ENCODE data around the gene GMPPB.

The GMPPB gene

DNA sequence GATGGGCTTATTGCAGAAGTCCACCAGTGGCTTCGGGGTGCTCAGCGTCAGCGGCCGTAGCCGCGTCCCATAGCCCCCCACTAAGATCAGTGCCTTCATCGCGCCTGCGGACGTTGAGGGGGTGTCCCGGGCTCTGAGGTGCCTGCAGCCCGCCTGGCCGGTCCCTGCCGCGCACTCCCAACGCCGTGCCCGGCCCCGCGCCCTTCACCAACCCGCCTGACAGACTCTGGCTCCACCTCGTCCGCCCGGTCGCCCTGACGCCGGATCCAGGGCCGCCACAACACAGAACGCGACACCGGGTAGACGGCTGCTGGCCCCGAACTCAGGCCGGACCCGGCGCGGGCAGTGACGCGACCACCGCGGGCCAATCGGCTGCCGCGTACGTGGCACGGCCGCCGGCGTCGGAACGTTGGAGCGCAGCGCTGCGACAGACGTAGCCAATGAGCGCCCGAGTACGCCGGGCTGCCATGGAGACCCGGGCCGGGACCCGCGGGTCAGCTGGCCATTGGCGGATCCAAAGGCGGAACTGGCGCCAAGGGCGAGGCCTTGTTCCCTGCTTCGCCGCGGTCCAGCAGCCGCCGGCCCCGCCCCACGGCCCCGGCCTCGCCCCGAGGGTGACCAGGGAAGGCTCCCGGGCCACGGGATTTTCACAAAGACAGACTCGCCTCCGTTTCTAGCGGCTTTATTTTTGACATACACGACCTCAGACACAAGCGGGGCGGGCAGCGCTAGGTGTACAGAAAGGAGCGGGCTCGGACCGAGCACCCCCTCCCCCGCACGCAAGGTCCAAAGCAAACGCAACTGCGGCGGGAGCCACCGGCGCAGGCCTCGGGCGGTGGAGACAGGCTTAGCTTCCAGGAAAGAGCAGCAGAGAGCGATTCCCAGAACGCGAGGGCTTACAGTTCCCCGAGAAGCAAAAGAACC, at the start of gene GMPPB:
Gene GMPPB, minus strand, starts transcription at position 324 of the 924 bp plus-strand sequence. Its CDS starts 225 bp downstream, at position 99.
- H3K4me3 ChIP-seq (ENCODE audit: low read depth, low read length): peak within 1 kb of the TSS; percentile 98
- TF ChIP-seq, protein P1, sequence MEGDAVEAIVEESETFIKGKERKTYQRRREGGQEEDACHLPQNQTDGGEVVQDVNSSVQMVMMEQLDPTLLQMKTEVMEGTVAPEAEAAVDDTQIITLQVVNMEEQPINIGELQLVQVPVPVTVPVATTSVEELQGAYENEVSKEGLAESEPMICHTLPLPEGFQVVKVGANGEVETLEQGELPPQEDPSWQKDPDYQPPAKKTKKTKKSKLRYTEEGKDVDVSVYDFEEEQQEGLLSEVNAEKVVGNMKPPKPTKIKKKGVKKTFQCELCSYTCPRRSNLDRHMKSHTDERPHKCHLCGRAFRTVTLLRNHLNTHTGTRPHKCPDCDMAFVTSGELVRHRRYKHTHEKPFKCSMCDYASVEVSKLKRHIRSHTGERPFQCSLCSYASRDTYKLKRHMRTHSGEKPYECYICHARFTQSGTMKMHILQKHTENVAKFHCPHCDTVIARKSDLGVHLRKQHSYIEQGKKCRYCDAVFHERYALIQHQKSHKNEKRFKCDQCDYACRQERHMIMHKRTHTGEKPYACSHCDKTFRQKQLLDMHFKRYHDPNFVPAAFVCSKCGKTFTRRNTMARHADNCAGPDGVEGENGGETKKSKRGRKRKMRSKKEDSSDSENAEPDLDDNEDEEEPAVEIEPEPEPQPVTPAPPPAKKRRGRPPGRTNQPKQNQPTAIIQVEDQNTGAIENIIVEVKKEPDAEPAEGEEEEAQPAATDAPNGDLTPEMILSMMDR (IDR thresholded peaks at IDR 0.05; ENCODE audit: low read depth, low read length): no peak

DNA sequence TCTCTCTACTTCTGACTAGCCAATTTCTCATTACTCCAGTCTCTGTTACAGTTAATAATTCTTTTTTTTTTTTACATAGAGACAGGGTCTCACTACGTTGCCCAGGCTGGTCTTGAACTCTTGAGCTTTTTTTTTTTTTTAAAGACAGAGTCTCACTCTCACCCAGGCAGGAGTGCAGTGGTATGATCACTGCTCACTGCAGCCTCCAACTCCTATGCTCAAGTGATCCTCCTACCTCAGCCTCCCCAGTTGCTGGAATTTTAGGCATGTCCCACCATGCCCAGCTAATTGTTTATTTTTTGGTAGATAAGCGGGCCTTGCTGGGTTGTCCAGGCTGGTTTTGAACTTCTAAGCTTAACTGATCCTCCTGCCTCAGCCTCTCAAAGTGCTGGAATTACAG, 49.0 kb upstream of the GMPPB start:
- H3K4me3 ChIP-seq (ENCODE audit: low read depth, low read length): no peak overlapping the region
- TF ChIP-seq, protein P1 (IDR thresholded peaks at IDR 0.05; ENCODE audit: low read depth, low read length): no peak

DNA sequence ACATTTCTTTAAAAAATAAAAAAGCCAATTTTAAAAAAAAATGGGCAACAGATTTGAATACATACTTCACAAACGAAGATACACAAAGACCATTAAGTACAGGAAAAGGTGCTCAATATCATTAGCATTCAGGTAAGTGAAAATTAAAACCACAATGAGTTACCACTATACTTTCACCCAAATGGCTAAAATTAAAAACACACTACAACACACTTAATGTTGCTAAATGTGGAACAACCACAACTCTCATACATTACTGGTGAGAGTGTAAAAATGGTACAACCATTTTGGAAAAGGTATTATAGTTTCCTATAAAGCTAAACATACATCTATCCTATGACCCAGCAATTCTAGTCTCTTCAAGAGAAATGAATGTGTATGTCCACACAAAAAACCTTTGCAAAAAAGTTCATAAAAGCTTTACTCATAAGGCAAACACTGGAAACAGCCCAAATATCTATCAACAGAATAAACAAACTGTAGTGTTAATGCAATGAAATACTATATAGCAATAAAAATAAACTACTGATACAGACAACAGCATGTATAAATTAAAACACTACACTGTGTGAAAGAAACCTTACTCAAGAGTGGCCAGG, 47.7 kb upstream of the GMPPB start:
- TF ChIP-seq, protein P1 (IDR thresholded peaks at IDR 0.05; ENCODE audit: low read depth, low read length): no peak
- no peak overlapping the region for H3K4me3 ChIP-seq (ENCODE audit: low read depth, low read length)

DNA sequence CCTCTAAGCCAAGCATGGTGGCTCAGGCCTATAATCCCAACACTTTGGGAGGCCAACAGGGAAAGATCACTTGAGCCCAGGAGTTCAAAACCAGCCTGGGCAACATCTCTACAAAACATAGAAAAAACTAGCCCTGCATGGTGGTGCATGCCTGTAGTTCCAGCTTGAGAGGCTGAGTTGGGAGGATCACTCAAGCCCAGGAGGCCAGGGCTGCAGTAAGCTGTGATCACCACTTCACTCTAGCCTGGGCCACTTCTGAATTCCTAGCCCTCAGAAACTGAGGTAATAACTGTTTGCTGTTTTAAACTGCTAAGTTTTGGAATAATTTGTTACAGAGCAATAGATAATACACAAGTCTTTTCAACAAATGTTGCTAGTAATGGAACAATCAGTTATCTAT, 46.2 kb upstream of the GMPPB start:
- no peak overlapping the region for H3K4me3 ChIP-seq (ENCODE audit: low read depth, low read length)
- TF ChIP-seq, protein P1 (IDR thresholded peaks at IDR 0.05; ENCODE audit: low read depth, low read length): no peak

DNA sequence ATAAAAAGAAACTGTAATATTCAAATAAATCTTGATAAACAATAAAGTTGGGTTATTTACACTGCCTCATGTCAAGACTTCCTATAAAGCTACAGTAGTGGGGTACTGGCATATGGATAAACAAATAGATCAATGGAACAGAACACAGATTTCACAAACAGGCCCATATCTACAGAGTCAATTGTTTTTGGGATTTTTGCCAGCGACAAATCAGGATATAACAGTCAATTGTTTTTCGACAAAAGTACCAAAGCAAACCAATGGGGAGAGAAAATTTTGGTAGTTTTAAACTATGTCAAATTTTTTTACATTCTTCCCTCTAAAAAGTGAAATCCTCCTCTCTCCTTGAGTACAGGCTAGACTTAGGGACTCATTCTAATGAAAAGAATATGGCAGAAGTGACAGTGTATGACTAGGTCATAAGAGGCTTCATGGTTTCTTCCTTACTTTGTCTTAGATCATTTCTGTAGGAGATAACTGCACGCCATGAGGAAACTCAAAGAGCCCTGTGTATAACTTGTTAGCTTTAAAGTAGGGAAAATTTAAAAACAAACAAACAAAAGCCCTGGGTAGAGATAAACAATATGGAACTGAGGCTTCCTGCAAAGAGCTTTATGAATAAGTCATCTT, 45.6 kb upstream of the GMPPB start:
- TF ChIP-seq, protein P1 (IDR thresholded peaks at IDR 0.05; ENCODE audit: low read depth, low read length): no peak

DNA sequence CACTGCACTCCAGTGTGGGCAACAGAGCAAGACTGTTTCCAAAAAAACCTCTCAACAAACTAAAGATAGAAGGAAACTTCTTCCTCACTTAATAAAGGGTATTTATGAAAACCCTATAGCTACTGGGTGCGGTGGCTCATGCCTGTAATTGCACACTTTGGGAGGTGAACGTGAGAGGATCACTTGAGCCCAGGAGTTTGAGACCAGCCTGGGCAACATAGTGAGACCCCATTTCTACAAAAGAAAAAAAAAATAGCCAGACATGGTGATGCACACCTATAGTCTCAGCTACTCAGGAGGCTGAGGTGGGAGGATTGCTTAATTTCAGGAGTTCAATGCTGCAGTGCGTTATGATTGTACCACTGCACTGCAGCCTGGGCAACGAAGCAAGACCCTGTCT, 40.2 kb upstream of the GMPPB start:
- TF ChIP-seq, protein P1 (IDR thresholded peaks at IDR 0.05; ENCODE audit: low read depth, low read length): no peak
- H3K4me3 ChIP-seq (ENCODE audit: low read depth, low read length): no peak overlapping the region

More for the DNA sequence above, 45.6 kb upstream of the GMPPB start:
- no peak overlapping the region for H3K4me3 ChIP-seq (ENCODE audit: low read depth, low read length)

All from WI38 (cell line).